Urinary bladder (tissue), 4 donors: Measurements from ENCODE around the gene GLCE. TPM values are rescaled to one million over a fixed set of nuclear protein-coding genes. Genes with fewer than 3 reads are reported as not detected.

Experiments used
- DNase-seq: peaks from one replicate; pipeline ENCODE4 v3.0.0-alpha.2; 2015; ENCODE audit errors: extremely low spot score
- H3K27ac ChIP-seq: one replicate; pipeline ENCODE4 v1.5.1; 2013; ENCODE audit warnings: low read depth, mild to moderate bottlenecking, moderate library complexity
- H3K36me3 ChIP-seq: one replicate; pipeline ENCODE4 v1.6.1; 2013; ENCODE audit warnings: mild to moderate bottlenecking, moderate library complexity; ENCODE audit not compliant: insufficient read depth
- H3K4me1 ChIP-seq: one replicate; pipeline ENCODE4 v1.6.1; 2013; ENCODE audit warnings: mild to moderate bottlenecking, moderate library complexity; ENCODE audit not compliant: insufficient read depth
- H3K4me3 ChIP-seq: one replicate; pipeline ENCODE4 v1.5.1; 2013; ENCODE audit warnings: low read depth, low read length
- WGBS: extraction: QIAGEN DNeasy Blood & Tissue Kit; methylation state at CpG from one replicate; pipeline ENCODE4 v1.1.7; 2013; 5-methylcytosine and 5-hydroxymethylcytosine counted together
- polyA plus RNA-seq: library from polyadenylated mRNA; stranded (reverse); fragments of 200-250 nt; gene quantifications from one replicate; pipeline ENCODE4 v1.2.3, GENCODE V29; 2013
- total RNA-seq: library from RNA; depleted of rRNA; stranded (reverse); fragments of >200 nt; gene quantifications from one replicate; pipeline ENCODE4 v1.2.3, GENCODE V29; 2014
- donor health status: healthy with polysubstance abuse.
- donor health status: healthy.

The GLCE gene
- total and polyA plus RNA-seq, 2 donors, result 9.6 to 44.4 TPM

- WGBS, result 86% methylated on average over 2 of the region's 2 CpGs
- H3K36me3 ChIP-seq, result no peaks in the 10 kb centered on the region
- no peak for DNase-seq
- no peaks in the 10 kb centered on the region for H3K4me1 ChIP-seq
- H3K27ac ChIP-seq, result no peak overlapping the region
- no peak overlapping the region for H3K4me3 ChIP-seq
These were observed 55.0 kb downstream of the GLCE start for GRCh38 chr15:69215314-69216035.

GRCh38 chr15:69217381-69217780 lies 56.9 kb downstream of the GLCE start:
- Histone ChIP-seq H3K36me3 (no peaks in the 10 kb centered on the region), H3K4me3 (no peak overlapping the region)
- no peak for DNase-seq

GRCh38 chr15:69219690-69220089 lies 59.3 kb downstream of the GLCE start:
- Histone ChIP-seq H3K27ac (no peak overlapping the region), H3K4me1 (no peaks in the 10 kb centered on the region), H3K36me3 (no peaks in the 10 kb centered on the region), H3K4me3 (no peak overlapping the region)
- 99% methylated on average over 1 of the region's 1 CpG for WGBS
- no peak for DNase-seq

More at GRCh38 chr15:69217381-69217780, 56.9 kb downstream of the GLCE start:
- no peak overlapping the region for H3K27ac ChIP-seq
- no peaks in the 10 kb centered on the region for H3K4me1 ChIP-seq

GRCh38 chr15:69222002-69222474 lies 61.6 kb downstream of the GLCE start:
- DNase-seq, result no peak
- Histone ChIP-seq H3K4me1 (no peaks in the 10 kb centered on the region), H3K4me3 (no peak overlapping the region), H3K27ac (no peak overlapping the region), H3K36me3 (no peaks in the 10 kb centered on the region)
- 93% methylated on average over 6 of the region's 6 CpGs for WGBS

GRCh38 chr15:69223083-69223813 lies 62.8 kb downstream of the GLCE start:
- Histone ChIP-seq H3K36me3 (no peaks in the 10 kb centered on the region), H3K4me1 (no peaks in the 10 kb centered on the region), H3K27ac (no peak overlapping the region), H3K4me3 (no peak overlapping the region)
- DNase-seq, result no peak
- 94% methylated on average over 4 of the region's 4 CpGs for whole genome bisulfite sequencing

- no peak for DNase-seq
- Histone ChIP-seq H3K4me3 (no peak overlapping the region), H3K27ac (no peak overlapping the region), H3K36me3 (no peaks in the 10 kb centered on the region), H3K4me1 (no peaks in the 10 kb centered on the region)
- WGBS, result 39% methylated on average over 2 of the region's 2 CpGs
These were observed 63.9 kb downstream of the GLCE start for GRCh38 chr15:69224383-69224782.

GRCh38 chr15:69225355-69226022 lies 65.1 kb downstream of the GLCE start:
- WGBS, result 59% methylated on average over 2 of the region's 2 CpGs
- no peak overlapping the region for H3K4me3 ChIP-seq
- H3K27ac ChIP-seq, result no peak overlapping the region
- no peaks in the 10 kb centered on the region for H3K4me1 ChIP-seq
- no peak for DNase-seq
- H3K36me3 ChIP-seq, result no peaks in the 10 kb centered on the region

- DNase-seq, result no peak
- WGBS, result 74% methylated on average over 3 of the region's 3 CpGs
- Histone ChIP-seq H3K4me1 (no peaks in the 10 kb centered on the region), H3K36me3 (no peaks in the 10 kb centered on the region), H3K4me3 (no peak overlapping the region), H3K27ac (no peak overlapping the region)
These were observed 65.6 kb downstream of the GLCE start for GRCh38 chr15:69226023-69226355.

- Histone ChIP-seq H3K36me3 (no peaks in the 10 kb centered on the region), H3K27ac (no peak overlapping the region), H3K4me1 (no peaks in the 10 kb centered on the region), H3K4me3 (no peak overlapping the region)
- 75% methylated on average over 4 of the region's 4 CpGs for WGBS
- DNase-seq, result no peak
These were observed 71.7 kb downstream of the GLCE start for GRCh38 chr15:69232144-69232543.

GRCh38 chr15:69232765-69233164 lies 72.3 kb downstream of the GLCE start:
- H3K4me3 ChIP-seq, result no peak overlapping the region
- H3K27ac ChIP-seq, result no peak overlapping the region
- H3K36me3 ChIP-seq, result no peaks in the 10 kb centered on the region
- no peak for DNase-seq
- no peaks in the 10 kb centered on the region for H3K4me1 ChIP-seq
- 57% methylated on average over 1 of the region's 1 CpG for WGBS

GRCh38 chr15:69234676-69235075 lies 74.2 kb downstream of the GLCE start:
- no peak overlapping the region for H3K27ac ChIP-seq
- no peak overlapping the region for H3K4me3 ChIP-seq
- no peak for DNase-seq

GRCh38 chr15:69236505-69236904 lies 76.1 kb downstream of the GLCE start:
- Histone ChIP-seq H3K27ac (no peak overlapping the region), H3K4me3 (no peak overlapping the region), H3K4me1 (no peaks in the 10 kb centered on the region), H3K36me3 (no peaks in the 10 kb centered on the region)
- DNase-seq, result no peak
- 85% methylated on average over 4 of the region's 4 CpGs for WGBS

More at GRCh38 chr15:69234676-69235075, 74.2 kb downstream of the GLCE start:
- H3K36me3 ChIP-seq, result no peaks in the 10 kb centered on the region
- H3K4me1 ChIP-seq, result no peaks in the 10 kb centered on the region

GRCh38 chr15:69237718-69238117 lies 77.3 kb downstream of the GLCE start:
- H3K27ac ChIP-seq, result no peak overlapping the region
- no peaks in the 10 kb centered on the region for H3K4me1 ChIP-seq
- no peaks in the 10 kb centered on the region for H3K36me3 ChIP-seq
- H3K4me3 ChIP-seq, result no peak overlapping the region
- WGBS, result 100% methylated on average over 1 of the region's 1 CpG
- DNase-seq, result no peak

- WGBS, result 42% methylated on average over 2 of the region's 2 CpGs
- H3K4me3 ChIP-seq, result no peak overlapping the region
These were observed 84.4 kb downstream of the GLCE start for GRCh38 chr15:69244798-69245197.

More at GRCh38 chr15:69244798-69245197, 84.4 kb downstream of the GLCE start:
- Histone ChIP-seq H3K36me3 (no peaks in the 10 kb centered on the region), H3K4me1 (no peaks in the 10 kb centered on the region), H3K27ac (no peak overlapping the region)
- DNase-seq, result no peak
